PC-9 (cell line): ENCODE measurements around the gene GPR137. TPM values are rescaled to one million over a fixed set of nuclear protein-coding genes. Genes with fewer than 3 reads are reported as not detected.

Experiments
- BruUV-seq: library from RNA; stranded (reverse); fragments of 400-500 nt; replicated peaks from 2 replicates; lab custom pipeline; 2021; lab: Mats Ljungman, UMichigan
- CTCF ChIA-PET: fragments of 300-600 bp; sonication (Branson Sonifier 250); formaldehyde crosslinking; loops from one replicate; lab custom pipeline; 2022; ENCODE audit warnings: antibody characterized with exemption; lab: Charles Lee
- POLR2A ChIA-PET: fragments of 300-600 bp; sonication (Branson Sonifier 250); formaldehyde crosslinking; loops from one replicate; lab custom pipeline; 2022; ENCODE audit warnings: antibody characterized with exemption; ENCODE audit not compliant: unreplicated experiment; lab: Charles Lee
- DNase-seq, 2 experiments: peaks; one replicate each; pipeline versions ENCODE4 v3.0.0 to v3.0.0-alpha.2; 2015 to 2022; ENCODE audit warnings: mixed read lengths in 1 of 2
- H2AFZ ChIP-seq: fragments of 200-600 bp; sonication (generic); 2 replicates; pipeline ENCODE4 v1.8.1; 2017; ENCODE audit warnings: antibody characterized with exemption
- H3F3A ChIP-seq: fragments of 200-600 bp; sonication (generic); 2 replicates; pipeline ENCODE4 v1.8.1; 2017; ENCODE audit warnings: antibody characterized with exemption, mild to moderate bottlenecking, low read depth; ENCODE audit not compliant: insufficient read depth
- H3K27ac ChIP-seq: fragments of 200-600 bp; sonication (generic); 2 replicates; pipeline ENCODE4 v1.6.1; 2016; ENCODE audit warnings: mixed run types
- H3K27me3 ChIP-seq: fragments of 200-600 bp; sonication (generic); 2 replicates; pipeline ENCODE4 v1.6.1; 2016; ENCODE audit warnings: low read depth, mixed run types; ENCODE audit not compliant: insufficient read depth
- H3K36me3 ChIP-seq: fragments of 200-600 bp; sonication (generic); 2 replicates; pipeline ENCODE4 v1.6.1; 2016; ENCODE audit warnings: low read depth, mixed run types
- H3K4me1 ChIP-seq: fragments of 200-600 bp; sonication (generic); replicated peaks from 2 replicates; pipeline ENCODE4 v1.6.1; 2016; ENCODE audit warnings: mixed run types; ENCODE audit not compliant: insufficient read depth
- H3K4me2 ChIP-seq: fragments of 200-600 bp; sonication (generic); 2 replicates; pipeline ENCODE4 v1.6.1; 2017; ENCODE audit warnings: mixed run types
- H3K4me3 ChIP-seq: fragments of 200-600 bp; sonication (generic); 2 replicates; pipeline ENCODE4 v1.6.1; 2016; ENCODE audit warnings: mixed run types
- H3K79me2 ChIP-seq: fragments of 200-600 bp; sonication (generic); 2 replicates; pipeline ENCODE4 v1.6.1; 2017; ENCODE audit warnings: low read depth, mixed run types
- H3K9me2 ChIP-seq: fragments of 200-600 bp; sonication (generic); 2 replicates; pipeline ENCODE4 v1.8.1; 2017; ENCODE audit warnings: mild to moderate bottlenecking; ENCODE audit not compliant: insufficient read depth
- H3K9me3 ChIP-seq: fragments of 200-600 bp; sonication (generic); 2 replicates; pipeline ENCODE4 v1.8.1; 2016; ENCODE audit warnings: low read depth; ENCODE audit not compliant: insufficient read depth
- H4K20me1 ChIP-seq: fragments of 200-600 bp; sonication (generic); 2 replicates; pipeline ENCODE4 v1.8.1; 2017; ENCODE audit not compliant: insufficient read depth
- EZH2 ChIP-seq: fragments of 200-600 bp; sonication (generic); IDR thresholded peaks from 2 replicates; pipeline ENCODE4 v1.8.0; 2017; ENCODE audit warnings: antibody characterized with exemption, low read depth
- intact Hi-C: fragments of 100-400 bp; cut with micrococcal nuclease; formaldehyde crosslinking; loops from one replicate; pipeline ENCODE4 v1.10.0; 2022; ENCODE audit not compliant: unreplicated experiment
- total RNA-seq: library from RNA; stranded (reverse); gene quantifications from 2 replicates; pipeline ENCODE4 v1.2.3, GENCODE V29; 2021
- TF ChIP-seq, protein P1 (sequence below): fragments of 200-600 bp; sonication (generic); conservative IDR thresholded peaks from 2 replicates; pipeline ENCODE4 v1.6.1; 2017; ENCODE audit warnings: mixed run types, antibody characterized with exemption, mild to moderate bottlenecking, moderate library complexity

The GPR137 gene
- total RNA-seq, 1 experiment from 2014 or later: 72.8 TPM

DNA sequence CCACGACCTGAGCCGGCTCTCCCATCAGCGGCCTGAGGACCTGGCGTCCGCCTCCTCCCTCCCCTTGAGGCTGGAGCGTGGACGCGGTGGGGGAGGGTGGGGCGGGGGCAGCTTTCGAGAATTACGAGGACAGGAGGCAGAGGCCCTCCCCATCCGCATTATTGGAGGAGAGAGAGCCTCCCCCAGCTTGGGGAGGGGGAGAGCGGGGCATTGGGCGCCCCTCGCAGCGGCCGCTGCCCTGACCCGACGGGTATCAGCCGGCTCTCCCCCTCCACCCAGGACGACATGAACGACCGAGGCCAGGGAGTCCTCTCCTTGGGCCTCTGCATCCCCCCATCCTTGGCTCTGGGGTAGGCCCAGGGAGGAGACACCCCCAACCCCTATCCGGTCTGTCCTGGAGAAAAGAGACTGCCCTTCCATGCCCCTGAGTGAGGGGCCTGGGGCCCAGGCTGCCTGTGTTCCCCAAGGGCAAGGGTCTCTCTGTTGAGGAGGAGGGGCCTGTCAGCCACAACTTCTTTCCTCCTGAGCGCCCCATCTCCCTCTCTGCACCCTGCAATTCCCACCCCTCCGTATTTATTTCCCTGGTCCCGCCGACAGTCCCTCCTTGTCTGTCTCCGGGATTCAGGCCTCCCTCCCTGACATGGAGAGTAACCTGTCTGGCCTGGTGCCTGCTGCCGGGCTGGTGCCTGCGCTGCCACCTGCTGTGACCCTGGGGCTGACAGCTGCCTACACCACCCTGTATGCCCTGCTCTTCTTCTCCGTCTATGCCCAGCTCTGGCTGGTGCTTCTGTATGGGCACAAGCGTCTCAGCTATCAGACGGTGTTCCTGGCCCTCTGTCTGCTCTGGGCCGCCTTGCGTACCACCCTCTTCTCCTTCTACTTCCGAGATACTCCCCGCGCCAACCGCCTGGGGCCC lies 495 bp downstream of the GPR137 start:
- Histone ChIP-seq H3K4me1 (peaks cover 22% of the 10 kb centered on the region), H3K27ac (no peak overlapping the region), H2AFZ (peak overlapping the region; percentile 83), H3K9me3 (no peaks in the 10 kb centered on the region), H3K4me3 (peak overlapping the region; percentile 67), H3K27me3 (no peaks in the 10 kb centered on the region), H3K79me2 (peaks cover 15% of the 10 kb centered on the region; the same call in 1 of the 2 replicates), H4K20me1 (no peaks in the 10 kb centered on the region), H3F3A (peaks cover 17% of the 10 kb centered on the region; the same call in 1 of the 2 replicates), H3K4me2 (peak overlapping the region; percentile 82), H3K36me3 (no peaks in the 10 kb centered on the region), H3K9me2 (no peaks in the 10 kb centered on the region)
- DNase-seq: peak in 1 of 2 experiments; percentile 59
- ChIA-PET POLR2A (interaction anchor here (1.0 kb wide), 1 partner anchor 15 kb away, joined by 3 read pairs; no protein-coding TSS in a partner anchor), CTCF (interaction anchor here (0.6 to 0.7 kb wide), 4 partner anchors 14 to 587 kb away, joined by 3 to 11 read pairs (median 6); partner anchors contain the start of gene CATSPERZ)
- intact Hi-C loops: loop anchor here (1.0 kb wide), 1 partner anchor 16 kb away; no protein-coding TSS in a partner anchor
- TF ChIP-seq, protein P1, sequence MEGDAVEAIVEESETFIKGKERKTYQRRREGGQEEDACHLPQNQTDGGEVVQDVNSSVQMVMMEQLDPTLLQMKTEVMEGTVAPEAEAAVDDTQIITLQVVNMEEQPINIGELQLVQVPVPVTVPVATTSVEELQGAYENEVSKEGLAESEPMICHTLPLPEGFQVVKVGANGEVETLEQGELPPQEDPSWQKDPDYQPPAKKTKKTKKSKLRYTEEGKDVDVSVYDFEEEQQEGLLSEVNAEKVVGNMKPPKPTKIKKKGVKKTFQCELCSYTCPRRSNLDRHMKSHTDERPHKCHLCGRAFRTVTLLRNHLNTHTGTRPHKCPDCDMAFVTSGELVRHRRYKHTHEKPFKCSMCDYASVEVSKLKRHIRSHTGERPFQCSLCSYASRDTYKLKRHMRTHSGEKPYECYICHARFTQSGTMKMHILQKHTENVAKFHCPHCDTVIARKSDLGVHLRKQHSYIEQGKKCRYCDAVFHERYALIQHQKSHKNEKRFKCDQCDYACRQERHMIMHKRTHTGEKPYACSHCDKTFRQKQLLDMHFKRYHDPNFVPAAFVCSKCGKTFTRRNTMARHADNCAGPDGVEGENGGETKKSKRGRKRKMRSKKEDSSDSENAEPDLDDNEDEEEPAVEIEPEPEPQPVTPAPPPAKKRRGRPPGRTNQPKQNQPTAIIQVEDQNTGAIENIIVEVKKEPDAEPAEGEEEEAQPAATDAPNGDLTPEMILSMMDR: peak; percentile 44; the same call in 1 of the 2 replicates
- TF ChIP-seq EZH2: no peak
- TSS peak; percentile 9 for BruUV-seq

DNA sequence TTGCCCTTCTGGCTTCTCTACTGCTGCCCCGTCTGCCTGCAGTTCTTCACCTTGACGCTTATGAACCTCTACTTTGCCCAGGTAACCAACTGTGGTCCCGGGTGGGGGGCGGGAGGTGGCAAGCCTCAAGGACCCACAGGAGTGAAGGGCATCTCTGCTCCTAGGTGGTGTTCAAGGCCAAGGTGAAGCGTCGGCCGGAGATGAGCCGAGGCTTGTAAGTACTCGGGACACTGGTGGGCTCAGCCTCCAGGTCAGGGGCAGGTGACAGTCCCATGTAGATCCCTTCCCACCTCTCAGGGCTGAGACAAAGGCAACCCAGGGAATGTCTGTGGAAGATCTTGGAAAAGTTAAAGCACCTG lies 1.1 kb downstream of the GPR137 start:
- no peak for DNase-seq
- H3K79me2 ChIP-seq: peaks cover 15% of the 10 kb centered on the region; the same call in 1 of the 2 replicates
- intact Hi-C loops: no loop called here
- no TSS peak for BruUV-seq
- H4K20me1 ChIP-seq: no peaks in the 10 kb centered on the region
- peaks cover 17% of the 10 kb centered on the region; the same call in 1 of the 2 replicates for H3F3A ChIP-seq
- no peaks in the 10 kb centered on the region for H3K9me3 ChIP-seq
- no peaks in the 10 kb centered on the region for H3K27me3 ChIP-seq
- no peak overlapping the region for H3K27ac ChIP-seq
- POLR2A ChIA-PET: interaction anchor here (1.0 kb wide), 1 partner anchor 15 kb away, joined by 3 read pairs; no protein-coding TSS in a partner anchor
- no peaks in the 10 kb centered on the region for H3K9me2 ChIP-seq
- peak overlapping the region; percentile 82 for H3K4me2 ChIP-seq
- peak overlapping the region; percentile 67; the same call in 1 of the 2 replicates for H3K4me3 ChIP-seq
- no peak for TF ChIP-seq EZH2
- TF ChIP-seq, protein P1: no peak
- no peaks in the 10 kb centered on the region for H3K36me3 ChIP-seq
- peaks cover 22% of the 10 kb centered on the region for H3K4me1 ChIP-seq
- CTCF ChIA-PET: interaction anchor here (0.6 kb wide), 1 partner anchor 34 kb away, joined by 5 read pairs; no protein-coding TSS in a partner anchor
- H2AFZ ChIP-seq: no peak overlapping the region

DNA sequence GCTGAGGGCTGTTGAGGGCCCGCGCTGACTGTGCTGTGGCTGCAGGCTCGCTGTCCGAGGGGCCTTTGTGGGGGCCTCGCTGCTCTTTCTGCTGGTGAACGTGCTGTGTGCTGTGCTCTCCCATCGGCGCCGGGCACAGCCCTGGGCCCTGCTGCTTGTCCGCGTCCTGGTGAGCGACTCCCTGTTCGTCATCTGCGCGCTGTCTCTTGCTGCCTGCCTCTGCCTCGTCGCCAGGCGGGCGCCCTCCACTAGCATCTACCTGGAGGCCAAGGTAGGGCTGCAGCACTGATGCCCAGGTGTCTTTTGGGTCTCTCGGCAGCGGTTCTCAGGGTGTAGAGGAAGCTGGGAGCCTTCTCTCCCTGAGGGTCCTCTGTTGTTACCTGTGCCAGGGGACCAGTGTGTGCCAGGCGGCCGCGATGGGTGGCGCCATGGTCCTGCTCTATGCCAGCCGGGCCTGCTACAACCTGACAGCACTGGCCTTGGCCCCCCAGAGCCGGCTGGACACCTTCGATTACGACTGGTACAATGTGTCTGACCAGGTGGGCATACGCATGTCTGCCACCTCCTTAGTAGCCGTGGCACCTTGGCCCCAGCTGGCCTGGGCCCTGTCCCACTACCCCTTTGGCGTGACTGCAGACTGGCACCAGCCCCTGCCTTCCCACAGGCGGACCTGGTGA lies 2.2 kb downstream of the GPR137 start:
- Histone ChIP-seq H3K4me2 (no peak overlapping the region), H3K79me2 (peaks cover 15% of the 10 kb centered on the region; the same call in 1 of the 2 replicates), H3K4me3 (no peak overlapping the region), H3K9me3 (no peaks in the 10 kb centered on the region), H2AFZ (no peak overlapping the region), H4K20me1 (no peaks in the 10 kb centered on the region), H3K4me1 (peaks cover 22% of the 10 kb centered on the region), H3K9me2 (no peaks in the 10 kb centered on the region), H3K27me3 (no peaks in the 10 kb centered on the region), H3K27ac (no peak overlapping the region), H3K36me3 (no peaks in the 10 kb centered on the region), H3F3A (peaks cover 17% of the 10 kb centered on the region; the same call in 1 of the 2 replicates)
- DNase-seq: peak in 1 of 2 experiments; percentile 15
- TF ChIP-seq, protein P1: no peak
- no peak for TF ChIP-seq EZH2
- BruUV-seq: no TSS peak
- CTCF ChIA-PET: no interaction called here
- POLR2A ChIA-PET: no interaction called here
- intact Hi-C loops: no loop called here
